Putamen (tissue), 1 donor: ENCODE data around the gene PEX11A.
A peak's percentile ranks its signal among the peaks of the same experiment; 100 is the strongest.
"Not testable (repeated sequence)": the region's sequence is repeated elsewhere in the genome, so short reads cannot be mapped to it uniquely, and the experiment has no call there.

Experiments
- DNase-seq: peaks from one replicate; pipeline ENCODE4 v3.0.0-alpha.2; 2016; ENCODE audit warnings: low spot score

Gene PEX11A

GRCh38 chr15:89690276-89691218 lies at the start of gene PEX11A, which contains the start of gene WDR93:
Gene PEX11A (minus strand): TSS chr15:89690754. CDS start chr15:89690632, 122 bp downstream.
Gene WDR93 (plus strand): TSS chr15:89690811. CDS start chr15:89701747, 10,936 bp downstream.
- peak; percentile 66 for DNase-seq

- peak; percentile 49 for DNase-seq
These were observed 49.6 kb upstream of the PEX11A start for GRCh38 chr15:89740137-89740536.

GRCh38 chr15:89735773-89736172 lies 45.2 kb upstream of the PEX11A start:
- DNase-seq = no peak

GRCh38 chr15:89732451-89733172 lies 42.1 kb upstream of the PEX11A start:
- no peak for DNase-seq

- DNase-seq = no peak
These were observed 40.7 kb upstream of the PEX11A start for GRCh38 chr15:89731275-89731674.

GRCh38 chr15:89728254-89728653 lies 37.7 kb upstream of the PEX11A start:
- DNase-seq = no peak

GRCh38 chr15:89725064-89725463 lies 34.5 kb upstream of the PEX11A start:
- DNase-seq = no peak

- no peak for DNase-seq
These were observed 34.1 kb upstream of the PEX11A start for GRCh38 chr15:89724621-89725020.

GRCh38 chr15:89723031-89723430 lies 32.5 kb upstream of the PEX11A start:
- no peak for DNase-seq

GRCh38 chr15:89714775-89715174 lies 24.2 kb upstream of the PEX11A start:
- DNase-seq = no peak

- DNase-seq = no peak
These were observed 17.0 kb upstream of the PEX11A start for GRCh38 chr15:89707577-89707976.

GRCh38 chr15:89704411-89704810 lies 13.9 kb upstream of the PEX11A start:
- no peak for DNase-seq

GRCh38 chr15:89695198-89695597 lies 4.6 kb upstream of the PEX11A start:
- no peak for DNase-seq

GRCh38 chr15:89693696-89694095 lies 3.1 kb upstream of the PEX11A start:
- no peak for DNase-seq

- DNase-seq = no peak
These were observed 2.5 kb upstream of the PEX11A start for GRCh38 chr15:89693091-89693490.

- not testable (repeated sequence) for DNase-seq
These were observed 651 bp downstream of the PEX11A start for GRCh38 chr15:89689930-89690275.

- no peak for DNase-seq
These were observed 4.0 kb downstream of the PEX11A start for GRCh38 chr15:89686522-89686921.

- DNase-seq = no peak
These were observed 4.6 kb downstream of the PEX11A start for GRCh38 chr15:89685995-89686394.

- no peak for DNase-seq
These were observed 9.4 kb downstream of the PEX11A start for GRCh38 chr15:89681146-89681545.

GRCh38 chr15:89680282-89680873 lies 10.2 kb downstream of the PEX11A start:
- DNase-seq = peak; percentile 53

GRCh38 chr15:89679212-89679611 lies 11.3 kb downstream of the PEX11A start, which contains the start of gene PLIN1:
Gene PLIN1 (minus strand): TSS chr15:89679367. CDS start chr15:89677489, 1,878 bp downstream.
- no peak for DNase-seq

- no peak for DNase-seq
These were observed 13.2 kb downstream of the PEX11A start for GRCh38 chr15:89677381-89677780.
